ENCODE results near the gene ASAH2B.

- TF ChIP-seq GATA3 (IDR thresholded peaks at IDR 0.05; ENCODE audit: low read depth, low read length) (no peak), GATA2 (IDR thresholded peaks at IDR 0.05; ENCODE audit: low read depth, low read length) (no peak)
These were observed at the start of gene ASAH2B for GRCh38 chr10:50739618-50740292.

All from SH-SY5Y (cell line).